Measurements from ENCODE around the gene KCNK10.

GRCh38 chr14:88212691-88213090 is 110.4 kb downstream of the KCNK10 start:
- no peak for TF ChIP-seq CTCF (IDR thresholded peaks at IDR 0.05; ENCODE audit: poor library complexity)
- no peak for TF ChIP-seq EZH2 (IDR thresholded peaks at IDR 0.05; ENCODE audit: borderline replicate concordance)
